ENCODE measurements around the gene FARP2.

Gene FARP2

GRCh38 chr2:241393524-241394196 is 37.6 kb downstream of the FARP2 start:
- TF ChIP-seq, protein P1, sequence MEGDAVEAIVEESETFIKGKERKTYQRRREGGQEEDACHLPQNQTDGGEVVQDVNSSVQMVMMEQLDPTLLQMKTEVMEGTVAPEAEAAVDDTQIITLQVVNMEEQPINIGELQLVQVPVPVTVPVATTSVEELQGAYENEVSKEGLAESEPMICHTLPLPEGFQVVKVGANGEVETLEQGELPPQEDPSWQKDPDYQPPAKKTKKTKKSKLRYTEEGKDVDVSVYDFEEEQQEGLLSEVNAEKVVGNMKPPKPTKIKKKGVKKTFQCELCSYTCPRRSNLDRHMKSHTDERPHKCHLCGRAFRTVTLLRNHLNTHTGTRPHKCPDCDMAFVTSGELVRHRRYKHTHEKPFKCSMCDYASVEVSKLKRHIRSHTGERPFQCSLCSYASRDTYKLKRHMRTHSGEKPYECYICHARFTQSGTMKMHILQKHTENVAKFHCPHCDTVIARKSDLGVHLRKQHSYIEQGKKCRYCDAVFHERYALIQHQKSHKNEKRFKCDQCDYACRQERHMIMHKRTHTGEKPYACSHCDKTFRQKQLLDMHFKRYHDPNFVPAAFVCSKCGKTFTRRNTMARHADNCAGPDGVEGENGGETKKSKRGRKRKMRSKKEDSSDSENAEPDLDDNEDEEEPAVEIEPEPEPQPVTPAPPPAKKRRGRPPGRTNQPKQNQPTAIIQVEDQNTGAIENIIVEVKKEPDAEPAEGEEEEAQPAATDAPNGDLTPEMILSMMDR (IDR thresholded peaks at IDR 0.05), result no peak

GRCh38 chr2:241399941-241400922 is 44.1 kb downstream of the FARP2 start:
- TF ChIP-seq, protein P1 (IDR thresholded peaks at IDR 0.05), result no peak

DNA sequence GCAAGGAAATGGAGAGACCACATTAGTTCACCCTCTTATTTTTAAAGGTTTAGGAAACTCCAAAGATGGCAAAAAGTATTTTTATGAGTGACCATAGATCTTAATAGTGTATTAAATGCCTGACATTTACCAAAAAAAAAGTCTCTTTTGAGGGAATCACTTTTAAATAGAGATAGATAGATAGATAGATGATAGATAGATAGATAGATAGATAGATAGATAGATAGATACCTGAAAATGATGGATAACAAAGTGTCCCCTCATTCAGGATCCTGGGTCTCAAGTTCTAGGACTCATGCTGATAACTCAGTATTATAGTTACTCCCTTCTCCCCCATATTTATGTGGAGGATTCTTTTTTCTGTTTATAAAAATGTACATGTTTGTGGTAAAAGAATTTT is 52.8 kb downstream of the FARP2 start:
- TF ChIP-seq, protein P1 (IDR thresholded peaks at IDR 0.05), result no peak

DNA sequence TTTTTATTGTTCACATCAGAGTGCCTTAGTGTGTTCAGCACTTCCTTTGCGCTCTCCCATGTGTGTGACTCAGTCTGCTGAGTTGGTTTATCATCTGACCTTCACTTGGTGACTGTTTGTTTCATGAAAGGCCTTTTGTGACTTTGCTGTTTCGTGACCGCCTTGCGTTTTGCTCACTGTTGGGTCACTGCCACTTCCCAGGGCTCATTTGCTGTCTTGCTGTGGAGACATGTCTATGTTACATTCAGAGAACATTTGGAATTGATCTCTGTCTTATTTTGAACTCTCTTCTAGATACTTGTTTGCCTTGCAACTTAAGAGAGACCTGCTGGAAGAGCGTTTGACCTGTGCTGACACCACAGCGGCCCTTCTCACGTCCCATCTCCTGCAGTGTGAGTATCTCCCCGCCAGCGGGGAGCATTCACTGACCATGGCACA is 54.7 kb downstream of the FARP2 start:
- TF ChIP-seq, protein P1 (IDR thresholded peaks at IDR 0.05), result no peak

- TF ChIP-seq, protein P1 (IDR thresholded peaks at IDR 0.05), result no peak
Measured at GRCh38 chr2:241412144-241412543, 56.1 kb downstream of the FARP2 start.

GRCh38 chr2:241413929-241414580 is 58.0 kb downstream of the FARP2 start:
- TF ChIP-seq, protein P1 (IDR thresholded peaks at IDR 0.05), result no peak

GRCh38 chr2:241415196-241415595 is 59.1 kb downstream of the FARP2 start:
- TF ChIP-seq, protein P1 (IDR thresholded peaks at IDR 0.05), result no peak
